Suprapubic skin (tissue), 4 donors: ENCODE data around the gene TAF5L. TPM values are rescaled to one million over a fixed set of nuclear protein-coding genes. Genes with fewer than 3 reads are reported as not detected.
A peak's percentile ranks its signal among the peaks of the same experiment; 100 is the strongest.

Experiments used
- DNase-seq, 2 donors: peaks; one replicate each; pipeline ENCODE4 v3.0.0-alpha.2; 2019; ENCODE audit warnings: low spot score in 2 of 2
- H3K27ac ChIP-seq: fragments of 200-600 bp; sonication (generic); one replicate; pipeline ENCODE4 v1.5.1; 2019
- H3K27me3 ChIP-seq: fragments of 200-600 bp; sonication (generic); one replicate; pipeline ENCODE4 v1.5.1; 2019
- H3K36me3 ChIP-seq: fragments of 200-600 bp; sonication (generic); one replicate; pipeline ENCODE4 v1.5.1; 2019
- H3K4me1 ChIP-seq: fragments of 200-600 bp; sonication (generic); one replicate; pipeline ENCODE4 v1.5.1; 2019
- H3K4me3 ChIP-seq: fragments of 200-600 bp; sonication (generic); one replicate; pipeline ENCODE4 v1.5.1; 2019; ENCODE audit warnings: mild to moderate bottlenecking
- H3K9me3 ChIP-seq: fragments of 200-600 bp; sonication (generic); one replicate; pipeline ENCODE4 v1.5.1; 2019
- EP300 ChIP-seq: sonication (generic); formaldehyde crosslinking; IDR thresholded peaks from one replicate; pipeline ENCODE4 v1.6.1; 2017; ENCODE audit warnings: antibody characterized with exemption
- POLR2A ChIP-seq, 2 donors: fragments of 450-650 bp; IDR thresholded peaks; one replicate each; pipeline ENCODE4 v1.6.1; 2017; ENCODE audit warnings: antibody characterized with exemption in 2 of 2, mild to moderate bottlenecking in 2 of 2, moderate library complexity in 2 of 2
- POLR2AphosphoS5 ChIP-seq, 3 donors: sonication (generic); formaldehyde crosslinking; IDR thresholded peaks; one replicate each; pipeline ENCODE4 v1.6.1; 2017; ENCODE audit warnings: antibody characterized with exemption in 3 of 3
- WGBS: methylation state at CpG from one replicate; pipeline ENCODE4 v1.1.5; 2018; 5-methylcytosine and 5-hydroxymethylcytosine counted together
- total RNA-seq, 4 donors: library from RNA; depleted of rRNA; stranded (reverse); fragments of >200 nt; gene quantifications; one replicate each; pipeline ENCODE4 v1.1.0, GENCODE V29; 2016
- TF ChIP-seq, protein P1 (sequence below), 2 donors: fragments of 200-600 bp in 1 of 2; fragments of 450-650 bp in 1 of 2; sonication (generic) in 1 of 2; IDR thresholded peaks; one replicate each; pipeline ENCODE4 v1.5.1; 2016 to 2019; ENCODE audit warnings: antibody characterized with exemption in 2 of 2, mild to moderate bottlenecking in 1 of 2, moderate library complexity in 1 of 2

The TAF5L gene
- total RNA-seq, 4 donors from 2014 or later: 10.5 to 16.8 (median 15.8) TPM

DNA sequence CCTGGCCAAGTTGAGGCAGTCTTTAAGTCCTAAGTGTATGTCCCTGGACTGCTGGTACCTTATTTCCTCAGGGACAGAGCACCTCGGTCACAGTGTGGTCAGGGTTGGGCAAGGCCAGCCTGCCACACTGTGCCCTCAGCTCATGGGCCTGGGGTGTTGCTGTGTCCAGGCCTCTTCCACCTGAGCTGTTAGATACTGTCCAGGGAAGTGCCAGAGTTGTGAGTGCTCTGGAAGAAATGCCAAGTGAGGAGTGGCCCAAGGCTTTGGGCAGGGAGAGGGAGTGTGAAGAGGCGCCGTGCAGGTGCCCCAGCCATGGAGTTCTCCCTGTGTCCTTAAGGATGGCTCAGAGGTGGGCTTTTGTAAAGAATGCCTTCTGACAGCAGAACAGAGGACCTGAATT lies 15.4 kb upstream of the TAF5L start:
- H3K36me3 ChIP-seq: peaks cover 62% of the 10 kb centered on the region
- DNase-seq: peak in 1 of 2 donors; percentile 37

DNA sequence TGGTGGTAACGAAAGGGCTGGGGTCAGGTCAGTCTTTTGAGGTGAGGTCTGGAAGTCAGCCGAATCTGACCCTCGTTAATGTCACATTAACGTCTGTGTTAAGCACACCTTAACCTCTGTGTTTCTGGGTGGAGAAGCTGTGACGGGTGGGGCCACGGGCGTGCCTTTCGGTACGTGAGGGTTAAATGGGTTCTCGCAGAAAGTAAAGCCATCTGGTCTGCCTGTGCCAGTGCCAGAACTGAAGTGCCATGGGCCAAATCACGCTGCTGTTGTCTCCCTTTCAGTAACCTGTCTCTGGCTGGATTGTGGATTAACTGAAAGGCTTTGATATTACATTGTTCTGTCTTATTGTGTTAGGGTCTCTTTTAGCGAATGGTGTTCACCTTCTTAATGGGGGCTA lies 14.5 kb upstream of the TAF5L start:
- DNase-seq: peak in 1 of 2 donors; percentile 43
- Histone ChIP-seq H3K4me3 (no peak overlapping the region), H3K9me3 (no peaks in the 10 kb centered on the region), H3K36me3 (peaks cover 62% of the 10 kb centered on the region), H3K27me3 (no peaks in the 10 kb centered on the region), H3K27ac (no peak overlapping the region), H3K4me1 (no peaks in the 10 kb centered on the region)
- WGBS: 52% methylated on average over 12 of the region's 12 CpGs
- TF ChIP-seq EP300 (no peak), POLR2AphosphoS5 (IDR thresholded peaks at IDR 0.05) (no peak), POLR2A (IDR thresholded peaks at IDR 0.05) (no peak)
- TF ChIP-seq, protein P1, sequence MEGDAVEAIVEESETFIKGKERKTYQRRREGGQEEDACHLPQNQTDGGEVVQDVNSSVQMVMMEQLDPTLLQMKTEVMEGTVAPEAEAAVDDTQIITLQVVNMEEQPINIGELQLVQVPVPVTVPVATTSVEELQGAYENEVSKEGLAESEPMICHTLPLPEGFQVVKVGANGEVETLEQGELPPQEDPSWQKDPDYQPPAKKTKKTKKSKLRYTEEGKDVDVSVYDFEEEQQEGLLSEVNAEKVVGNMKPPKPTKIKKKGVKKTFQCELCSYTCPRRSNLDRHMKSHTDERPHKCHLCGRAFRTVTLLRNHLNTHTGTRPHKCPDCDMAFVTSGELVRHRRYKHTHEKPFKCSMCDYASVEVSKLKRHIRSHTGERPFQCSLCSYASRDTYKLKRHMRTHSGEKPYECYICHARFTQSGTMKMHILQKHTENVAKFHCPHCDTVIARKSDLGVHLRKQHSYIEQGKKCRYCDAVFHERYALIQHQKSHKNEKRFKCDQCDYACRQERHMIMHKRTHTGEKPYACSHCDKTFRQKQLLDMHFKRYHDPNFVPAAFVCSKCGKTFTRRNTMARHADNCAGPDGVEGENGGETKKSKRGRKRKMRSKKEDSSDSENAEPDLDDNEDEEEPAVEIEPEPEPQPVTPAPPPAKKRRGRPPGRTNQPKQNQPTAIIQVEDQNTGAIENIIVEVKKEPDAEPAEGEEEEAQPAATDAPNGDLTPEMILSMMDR (IDR thresholded peaks at IDR 0.05): no peak

More for the DNA sequence above, 15.4 kb upstream of the TAF5L start:
- H3K4me3 ChIP-seq: no peak overlapping the region
- TF ChIP-seq EP300: no peak
- TF ChIP-seq POLR2AphosphoS5 (IDR thresholded peaks at IDR 0.05): no peak
- TF ChIP-seq POLR2A (IDR thresholded peaks at IDR 0.05): no peak
- TF ChIP-seq, protein P1 (IDR thresholded peaks at IDR 0.05): no peak
- H3K27ac ChIP-seq: no peak overlapping the region
- no peaks in the 10 kb centered on the region for H3K27me3 ChIP-seq
- no peaks in the 10 kb centered on the region for H3K4me1 ChIP-seq
- no peaks in the 10 kb centered on the region for H3K9me3 ChIP-seq
- WGBS: 92% methylated on average over 2 of the region's 3 CpGs

DNA sequence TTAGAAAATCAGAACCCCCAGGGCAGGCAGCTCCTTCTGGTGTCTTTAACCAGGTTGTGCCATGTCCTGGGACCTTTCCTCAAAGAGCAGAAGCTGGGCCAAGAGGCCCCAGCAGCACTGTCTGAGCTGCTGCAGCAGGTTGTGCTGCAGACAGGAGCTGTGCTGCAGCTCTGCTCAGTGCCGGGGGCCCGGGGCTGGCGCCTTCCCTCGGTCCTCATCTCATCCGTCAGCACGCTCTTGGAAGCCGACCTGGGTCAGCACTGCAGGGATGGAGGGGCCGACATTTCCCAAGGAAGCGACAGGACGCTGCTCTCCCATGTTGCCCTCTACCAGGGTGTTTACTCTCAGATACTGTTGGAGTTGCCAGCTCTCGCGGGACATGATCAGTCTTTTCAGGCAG lies 11.8 kb upstream of the TAF5L start:
- Histone ChIP-seq H3K27ac (no peak overlapping the region), H3K36me3 (peaks cover 53% of the 10 kb centered on the region), H3K27me3 (no peaks in the 10 kb centered on the region), H3K9me3 (no peaks in the 10 kb centered on the region), H3K4me3 (no peak overlapping the region), H3K4me1 (no peaks in the 10 kb centered on the region)
- TF ChIP-seq EP300 (no peak), POLR2A (IDR thresholded peaks at IDR 0.05) (no peak), POLR2AphosphoS5 (IDR thresholded peaks at IDR 0.05) (no peak)
- TF ChIP-seq, protein P1 (IDR thresholded peaks at IDR 0.05): no peak
- WGBS: over 99% methylated on average over 11 of the region's 12 CpGs
- DNase-seq: peak in 1 of 2 donors; percentile 57

DNA sequence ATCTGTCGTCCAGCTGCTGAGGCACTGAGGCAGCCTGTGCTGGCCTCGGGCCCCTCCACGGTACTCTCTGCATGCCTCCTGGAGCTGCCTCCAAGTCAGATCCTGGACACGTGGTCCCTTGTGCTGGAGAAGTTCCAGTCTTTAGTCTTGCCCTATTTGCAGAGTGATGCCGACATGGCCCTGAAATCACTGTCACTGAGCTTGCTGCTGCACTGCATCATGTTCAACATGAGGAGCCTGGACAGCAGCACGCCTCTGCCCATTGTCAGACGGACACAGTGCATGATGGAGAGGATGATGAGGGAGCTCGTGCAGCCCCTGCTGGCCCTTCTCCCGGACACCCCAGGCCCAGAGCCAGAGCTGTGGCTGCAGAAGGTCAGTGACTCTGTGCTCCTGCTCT lies 10.1 kb upstream of the TAF5L start:
- Histone ChIP-seq H3K4me3 (no peak overlapping the region), H3K27ac (no peak overlapping the region), H3K9me3 (no peaks in the 10 kb centered on the region), H3K4me1 (no peaks in the 10 kb centered on the region), H3K36me3 (peaks cover 53% of the 10 kb centered on the region), H3K27me3 (no peaks in the 10 kb centered on the region)
- TF ChIP-seq POLR2AphosphoS5 (IDR thresholded peaks at IDR 0.05): no peak
- TF ChIP-seq POLR2A (IDR thresholded peaks at IDR 0.05): no peak
- no peak for TF ChIP-seq EP300
- TF ChIP-seq, protein P1 (IDR thresholded peaks at IDR 0.05): no peak
- 99% methylated on average over 7 of the region's 9 CpGs for WGBS
- no peak for DNase-seq

DNA sequence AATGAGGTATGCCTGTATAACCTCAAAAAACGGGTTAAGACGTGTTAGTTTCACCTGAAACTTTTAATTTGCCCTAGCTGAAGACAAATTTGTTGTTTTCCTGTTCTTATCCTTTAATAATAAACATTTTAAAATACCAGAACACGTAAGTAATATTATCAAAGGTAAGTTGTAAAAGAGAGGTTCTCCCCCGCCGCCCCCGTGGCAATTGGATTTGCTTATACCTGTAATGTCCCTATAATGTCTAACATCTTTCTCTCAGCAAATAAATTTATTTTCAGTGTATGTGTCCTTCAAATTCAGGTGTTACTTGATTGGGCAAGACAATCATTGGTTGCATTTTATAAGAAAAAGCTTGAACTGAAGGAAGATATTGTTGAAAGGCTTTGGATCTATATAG lies 6.0 kb upstream of the TAF5L start:
- WGBS: 94% methylated on average over 6 of the region's 6 CpGs
- H3K36me3 ChIP-seq: peaks cover 29% of the 10 kb centered on the region
- no peaks in the 10 kb centered on the region for H3K27me3 ChIP-seq
- DNase-seq: no peak
- H3K4me3 ChIP-seq: no peak overlapping the region
- H3K9me3 ChIP-seq: no peaks in the 10 kb centered on the region
- H3K4me1 ChIP-seq: peaks cover 6% of the 10 kb centered on the region
- TF ChIP-seq POLR2A (IDR thresholded peaks at IDR 0.05) (no peak), POLR2AphosphoS5 (IDR thresholded peaks at IDR 0.05) (no peak)
- TF ChIP-seq, protein P1 (IDR thresholded peaks at IDR 0.05): no peak
- H3K27ac ChIP-seq: no peak overlapping the region
